IMR-90 (cell line): ENCODE results near the gene NKAIN2.

ENCODE experiments used
- BHLHE40 ChIP-seq: fragments of 150-350 bp; IDR thresholded peaks from 2 replicates; pipeline ENCODE4 v1.6.1; 2016; ENCODE audit warnings: mild to moderate bottlenecking, low read depth, low read length
- CEBPB ChIP-seq: IDR thresholded peaks from 2 replicates; pipeline ENCODE4 v1.6.1; 2012; ENCODE audit warnings: low read depth, low read length, improper control_type of control experiment
- CHD1 ChIP-seq: IDR thresholded peaks from 2 replicates; pipeline ENCODE4 v1.6.1; 2012; ENCODE audit warnings: low read depth, low read length, improper control_type of control experiment
- FOS ChIP-seq: fragments of 150-350 bp; IDR thresholded peaks from 2 replicates; pipeline ENCODE4 v1.6.1; 2016; ENCODE audit warnings: low read depth, low read length
- MAZ ChIP-seq: IDR thresholded peaks from 2 replicates; pipeline ENCODE4 v1.6.1; 2012; ENCODE audit warnings: low read depth, mild to moderate bottlenecking, low read length, improper control_type of control experiment, moderate library complexity, borderline replicate concordance
- NFE2L2 ChIP-seq: fragments of 150-350 bp; IDR thresholded peaks from 2 replicates; pipeline ENCODE4 v1.6.1; 2016; ENCODE audit warnings: low read depth, mild to moderate bottlenecking, low read length
- POLR2A ChIP-seq: IDR thresholded peaks from 2 replicates; pipeline ENCODE4 v1.6.1; 2012; ENCODE audit warnings: mild to moderate bottlenecking, low read depth, low read length
- RAD21 ChIP-seq: IDR thresholded peaks from 2 replicates; pipeline ENCODE4 v1.6.1; 2012; ENCODE audit warnings: low read length, improper control_type of control experiment
- RCOR1 ChIP-seq: IDR thresholded peaks from 2 replicates; pipeline ENCODE4 v1.6.1; 2012; ENCODE audit warnings: mild to moderate bottlenecking, low read length, improper control_type of control experiment; ENCODE audit not compliant: insufficient replicate concordance
- RFX5 ChIP-seq: IDR thresholded peaks from 2 replicates; pipeline ENCODE4 v1.8.0; 2012; ENCODE audit warnings: low read depth, mild to moderate bottlenecking, low read length, moderate library complexity
- SMC3 ChIP-seq: fragments of 150-350 bp; IDR thresholded peaks from 2 replicates; pipeline ENCODE4 v1.6.1; 2016; ENCODE audit warnings: low read depth, mild to moderate bottlenecking, antibody characterized with exemption, low read length, moderate library complexity
- TF ChIP-seq, protein P1 (sequence below): conservative IDR thresholded peaks from 2 replicates; pipeline ENCODE4 v1.5.1; 2012; ENCODE audit warnings: mild to moderate bottlenecking, low read depth, low read length, improper control_type of control experiment
- TF ChIP-seq, protein P2 (sequence below): fragments of 150-350 bp; IDR thresholded peaks from 2 replicates; pipeline ENCODE4 v1.6.1; 2017; ENCODE audit warnings: mild to moderate bottlenecking, antibody characterized with exemption, low read length, low read depth
- TF ChIP-seq, protein P3 (sequence below): fragments of 150-350 bp; IDR thresholded peaks from 2 replicates; pipeline ENCODE4 v1.6.1; 2016; ENCODE audit warnings: low read depth, mild to moderate bottlenecking, low read length, moderate library complexity, borderline replicate concordance

DNA sequence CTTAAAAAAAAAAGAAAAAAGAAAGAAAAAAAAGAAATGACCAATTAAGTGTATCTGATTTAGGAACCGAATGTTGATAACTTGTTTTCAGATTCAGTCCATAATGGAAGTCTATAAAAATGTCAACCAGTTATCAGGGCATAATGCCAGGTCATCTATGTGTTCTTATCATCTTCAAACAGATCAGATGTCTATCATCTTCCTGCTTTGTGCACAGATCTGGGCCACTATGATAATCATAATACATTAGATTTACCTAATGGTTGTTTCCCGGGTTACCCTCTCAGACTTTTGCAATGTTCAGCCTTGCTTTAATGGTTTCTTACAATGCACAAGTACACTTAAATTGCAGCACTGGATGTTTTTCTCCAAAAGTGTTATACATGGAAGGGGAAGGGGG is 100.6 kb downstream of the NKAIN2 start:
- TF ChIP-seq, protein P1, sequence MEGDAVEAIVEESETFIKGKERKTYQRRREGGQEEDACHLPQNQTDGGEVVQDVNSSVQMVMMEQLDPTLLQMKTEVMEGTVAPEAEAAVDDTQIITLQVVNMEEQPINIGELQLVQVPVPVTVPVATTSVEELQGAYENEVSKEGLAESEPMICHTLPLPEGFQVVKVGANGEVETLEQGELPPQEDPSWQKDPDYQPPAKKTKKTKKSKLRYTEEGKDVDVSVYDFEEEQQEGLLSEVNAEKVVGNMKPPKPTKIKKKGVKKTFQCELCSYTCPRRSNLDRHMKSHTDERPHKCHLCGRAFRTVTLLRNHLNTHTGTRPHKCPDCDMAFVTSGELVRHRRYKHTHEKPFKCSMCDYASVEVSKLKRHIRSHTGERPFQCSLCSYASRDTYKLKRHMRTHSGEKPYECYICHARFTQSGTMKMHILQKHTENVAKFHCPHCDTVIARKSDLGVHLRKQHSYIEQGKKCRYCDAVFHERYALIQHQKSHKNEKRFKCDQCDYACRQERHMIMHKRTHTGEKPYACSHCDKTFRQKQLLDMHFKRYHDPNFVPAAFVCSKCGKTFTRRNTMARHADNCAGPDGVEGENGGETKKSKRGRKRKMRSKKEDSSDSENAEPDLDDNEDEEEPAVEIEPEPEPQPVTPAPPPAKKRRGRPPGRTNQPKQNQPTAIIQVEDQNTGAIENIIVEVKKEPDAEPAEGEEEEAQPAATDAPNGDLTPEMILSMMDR = no peak
- TF ChIP-seq POLR2A = no peak
- TF ChIP-seq CEBPB = no peak
- TF ChIP-seq, protein P2, sequence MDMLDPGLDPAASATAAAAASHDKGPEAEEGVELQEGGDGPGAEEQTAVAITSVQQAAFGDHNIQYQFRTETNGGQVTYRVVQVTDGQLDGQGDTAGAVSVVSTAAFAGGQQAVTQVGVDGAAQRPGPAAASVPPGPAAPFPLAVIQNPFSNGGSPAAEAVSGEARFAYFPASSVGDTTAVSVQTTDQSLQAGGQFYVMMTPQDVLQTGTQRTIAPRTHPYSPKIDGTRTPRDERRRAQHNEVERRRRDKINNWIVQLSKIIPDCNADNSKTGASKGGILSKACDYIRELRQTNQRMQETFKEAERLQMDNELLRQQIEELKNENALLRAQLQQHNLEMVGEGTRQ = no peak
- TF ChIP-seq RAD21 = no peak
- no peak for TF ChIP-seq SMC3
- TF ChIP-seq, protein P3, sequence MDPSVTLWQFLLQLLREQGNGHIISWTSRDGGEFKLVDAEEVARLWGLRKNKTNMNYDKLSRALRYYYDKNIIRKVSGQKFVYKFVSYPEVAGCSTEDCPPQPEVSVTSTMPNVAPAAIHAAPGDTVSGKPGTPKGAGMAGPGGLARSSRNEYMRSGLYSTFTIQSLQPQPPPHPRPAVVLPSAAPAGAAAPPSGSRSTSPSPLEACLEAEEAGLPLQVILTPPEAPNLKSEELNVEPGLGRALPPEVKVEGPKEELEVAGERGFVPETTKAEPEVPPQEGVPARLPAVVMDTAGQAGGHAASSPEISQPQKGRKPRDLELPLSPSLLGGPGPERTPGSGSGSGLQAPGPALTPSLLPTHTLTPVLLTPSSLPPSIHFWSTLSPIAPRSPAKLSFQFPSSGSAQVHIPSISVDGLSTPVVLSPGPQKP = no peak
- no peak for TF ChIP-seq BHLHE40
- no peak for TF ChIP-seq RCOR1
- TF ChIP-seq RFX5 = no peak
- no peak for TF ChIP-seq FOS
- TF ChIP-seq NFE2L2 = no peak
- no peak for TF ChIP-seq CHD1
- TF ChIP-seq MAZ = no peak
